Ishikawa (cell line): ENCODE data around the gene FARS2.

ENCODE experiments used
- CEBPB ChIP-seq: IDR thresholded peaks from 2 replicates; pipeline ENCODE4 v1.6.1; 2012
- CREB1 ChIP-seq: IDR thresholded peaks from 2 replicates; pipeline ENCODE4 v1.6.1; 2012; ENCODE audit warnings: low read depth
- EGR1 ChIP-seq: IDR thresholded peaks from 2 replicates; pipeline ENCODE4 v1.6.1; 2012
- EP300 ChIP-seq: IDR thresholded peaks from 2 replicates; pipeline ENCODE4 v1.6.1; 2012; ENCODE audit warnings: borderline replicate concordance
- FOXM1 ChIP-seq: IDR thresholded peaks from 2 replicates; pipeline ENCODE4 v1.6.1; 2012; ENCODE audit warnings: low read depth, borderline replicate concordance
- MAX ChIP-seq: IDR thresholded peaks from 2 replicates; pipeline ENCODE4 v1.6.1; 2012
- NFIC ChIP-seq: IDR thresholded peaks from 2 replicates; pipeline ENCODE4 v1.6.1; 2012
- RAD21 ChIP-seq: IDR thresholded peaks from 2 replicates; pipeline ENCODE4 v1.6.1; 2012; ENCODE audit warnings: low read depth
- REST ChIP-seq: IDR thresholded peaks from 2 replicates; pipeline ENCODE4 v1.6.1; 2012; ENCODE audit warnings: low read depth, mild to moderate bottlenecking
- TAF1 ChIP-seq: IDR thresholded peaks from 2 replicates; pipeline ENCODE4 v1.6.1; 2012; ENCODE audit warnings: low read depth, mild to moderate bottlenecking
- TCF12 ChIP-seq: IDR thresholded peaks from 2 replicates; pipeline ENCODE4 v1.6.1; 2012; ENCODE audit warnings: low read depth
- TEAD4 ChIP-seq: IDR thresholded peaks from 2 replicates; pipeline ENCODE4 v1.6.1; 2012
- USF1 ChIP-seq: IDR thresholded peaks from 2 replicates; pipeline ENCODE4 v1.6.1; 2012
- YY1 ChIP-seq: IDR thresholded peaks from 2 replicates; pipeline ENCODE4 v1.6.1; 2012; ENCODE audit warnings: low read depth
- ZBTB7A ChIP-seq: IDR thresholded peaks from 2 replicates; pipeline ENCODE4 v1.6.1; 2012; ENCODE audit warnings: low read depth

The FARS2 gene

DNA sequence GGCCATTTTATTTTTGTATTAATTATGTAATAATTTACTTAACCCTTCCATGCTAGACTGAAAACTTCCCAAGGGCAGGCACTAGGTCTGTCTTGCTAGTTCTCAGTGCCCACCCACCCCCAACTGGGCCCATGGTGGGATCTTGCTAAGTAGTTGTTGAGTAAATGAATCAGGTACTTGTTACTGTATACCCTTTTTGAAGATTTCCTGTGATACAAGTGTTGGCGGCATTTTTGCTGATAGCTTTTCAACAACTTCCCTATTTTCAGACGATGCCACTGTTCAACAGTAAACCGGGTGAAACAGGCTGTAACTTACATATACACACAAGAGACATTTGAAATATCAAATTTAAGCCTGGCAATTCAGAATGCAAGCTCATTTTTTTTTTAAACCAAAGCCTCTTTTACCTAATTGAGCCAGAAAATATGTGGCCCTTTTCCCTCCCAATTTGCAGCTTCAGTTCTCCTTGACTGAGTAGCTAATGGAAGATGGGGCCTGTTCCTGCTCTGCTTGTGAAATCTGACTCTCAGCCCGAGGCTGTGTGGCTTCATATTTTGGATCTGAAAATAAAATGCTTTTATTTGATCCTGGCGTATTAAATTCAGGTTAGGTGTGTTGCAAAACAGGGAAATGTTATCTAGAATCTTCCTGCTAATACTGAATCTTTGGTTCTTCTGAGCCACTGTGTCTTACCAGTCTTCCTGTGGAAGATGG, 457.1 kb downstream of the FARS2 start:
- TF ChIP-seq USF1 = no peak
- no peak for TF ChIP-seq FOXM1
- no peak for TF ChIP-seq TAF1
- TF ChIP-seq TCF12 = no peak
- no peak for TF ChIP-seq EGR1
- TF ChIP-seq RAD21 = no peak
- TF ChIP-seq YY1 = no peak
- no peak for TF ChIP-seq ZBTB7A
- TF ChIP-seq CEBPB = no peak
- TF ChIP-seq TEAD4 = no peak
- no peak for TF ChIP-seq MAX
- TF ChIP-seq EP300 = no peak
- no peak for TF ChIP-seq NFIC
- no peak for TF ChIP-seq CREB1

GRCh38 chr6:5723841-5724691, 462.8 kb downstream of the FARS2 start:
- TF ChIP-seq TCF12 = no peak
- TF ChIP-seq NFIC = no peak
- no peak for TF ChIP-seq RAD21
- no peak for TF ChIP-seq CEBPB
- TF ChIP-seq EP300 = no peak
- TF ChIP-seq TEAD4 = no peak
- TF ChIP-seq USF1 = no peak
- no peak for TF ChIP-seq YY1
- TF ChIP-seq MAX = no peak
- no peak for TF ChIP-seq TAF1
- no peak for TF ChIP-seq EGR1
- no peak for TF ChIP-seq REST
- TF ChIP-seq FOXM1 = no peak
- no peak for TF ChIP-seq CREB1
- no peak for TF ChIP-seq ZBTB7A

DNA sequence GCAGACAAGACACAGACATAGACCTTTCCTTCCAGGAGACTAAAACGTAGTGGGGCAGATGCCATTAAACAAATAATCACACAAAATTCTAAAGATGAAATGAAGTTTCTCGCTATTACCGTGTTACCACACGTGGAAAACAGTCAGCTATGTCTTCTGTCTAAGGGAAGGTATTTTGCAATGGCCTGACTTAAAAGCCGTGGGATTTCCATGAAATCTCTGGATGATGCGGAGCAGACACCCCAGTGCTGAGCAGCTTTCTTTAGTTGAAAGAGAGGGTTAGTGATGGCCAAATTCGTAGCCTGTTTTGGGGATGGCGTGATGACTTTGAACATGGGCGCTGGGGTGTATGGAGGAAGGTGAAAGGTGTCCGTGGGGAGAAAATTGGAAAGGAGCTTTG, 463.6 kb downstream of the FARS2 start:
- no peak for TF ChIP-seq TAF1
- TF ChIP-seq ZBTB7A = no peak
- TF ChIP-seq MAX = no peak
- no peak for TF ChIP-seq EP300
- no peak for TF ChIP-seq YY1

GRCh38 chr6:5726976-5727718, 465.8 kb downstream of the FARS2 start:
- no peak for TF ChIP-seq CREB1
- no peak for TF ChIP-seq TAF1
- no peak for TF ChIP-seq REST
- no peak for TF ChIP-seq ZBTB7A
- TF ChIP-seq TCF12 = no peak
- TF ChIP-seq YY1 = no peak
- no peak for TF ChIP-seq FOXM1
- no peak for TF ChIP-seq USF1
- no peak for TF ChIP-seq MAX
- no peak for TF ChIP-seq EGR1
- no peak for TF ChIP-seq NFIC
- TF ChIP-seq TEAD4 = no peak
- no peak for TF ChIP-seq EP300
- TF ChIP-seq RAD21 = no peak
- TF ChIP-seq CEBPB = no peak
